DMS153 treated with DMSO at 0.1 percent for 48 hours (cell line): ENCODE results near the gene ACSF3.

Experiments
- DNase-seq: peaks from one replicate; lab custom pipeline; 2025; ENCODE audit not compliant: unreplicated experiment; lab: John Stamatoyannopoulos, UW

The ACSF3 gene

GRCh38 chr16:89171216-89172170 is 77.8 kb downstream of the ACSF3 start, which contains the start of gene CDH15:
Gene CDH15 (plus strand): TSS chr16:89171748. CDS start chr16:89171832, 84 bp downstream.
- DNase-seq = peak; percentile 85

- DNase-seq = no peak
These were observed 78.5 kb downstream of the ACSF3 start for GRCh38 chr16:89172171-89172527.

GRCh38 chr16:89172528-89173173 is 79.0 kb downstream of the ACSF3 start:
- DNase-seq = no peak

- DNase-seq = no peak
These were observed 79.7 kb downstream of the ACSF3 start for GRCh38 chr16:89173174-89173921.

GRCh38 chr16:89174055-89174827 is 80.6 kb downstream of the ACSF3 start:
- DNase-seq = no peak

- no peak for DNase-seq
These were observed 81.2 kb downstream of the ACSF3 start for GRCh38 chr16:89174877-89175276.

GRCh38 chr16:89175280-89176146 is 81.9 kb downstream of the ACSF3 start:
- DNase-seq = no peak

GRCh38 chr16:89176147-89176690 is 82.6 kb downstream of the ACSF3 start:
- DNase-seq = no peak

GRCh38 chr16:89176717-89177116 is 83.1 kb downstream of the ACSF3 start:
- no peak for DNase-seq

GRCh38 chr16:89177501-89177900 is 83.8 kb downstream of the ACSF3 start:
- DNase-seq = no peak

GRCh38 chr16:89178453-89179147 is 84.9 kb downstream of the ACSF3 start:
- no peak for DNase-seq

- DNase-seq = no peak
These were observed 85.5 kb downstream of the ACSF3 start for GRCh38 chr16:89179148-89179484.

GRCh38 chr16:89179656-89180315 is 86.1 kb downstream of the ACSF3 start:
- no peak for DNase-seq

GRCh38 chr16:89183463-89183862 is 89.8 kb downstream of the ACSF3 start:
- no peak for DNase-seq

GRCh38 chr16:89183975-89184676 is 90.5 kb downstream of the ACSF3 start:
- no peak for DNase-seq

GRCh38 chr16:89184677-89184932 is 91.0 kb downstream of the ACSF3 start:
- DNase-seq = no peak

- no peak for DNase-seq
These were observed 91.5 kb downstream of the ACSF3 start for GRCh38 chr16:89184933-89185794.
